DMS53 (cell line): Measurements from ENCODE around the gene LZTR1.
"Not testable (repeated sequence)": the region's sequence is repeated elsewhere in the genome, so short reads cannot be mapped to it uniquely, and the experiment has no call there.

Experiments
- DNase-seq: peaks from one replicate; lab custom pipeline; 2025; lab: John Stamatoyannopoulos, UW

LZTR1 gene

GRCh38 chr22:20981787-20982562 is at the start of gene LZTR1:
Gene LZTR1 (plus strand): TSS chr22:20982297. CDS start chr22:20982372, 75 bp downstream.
- DNase-seq: peak; percentile 72

- no peak for DNase-seq
Measured at GRCh38 chr22:20933910-20934309, 48.2 kb upstream of the LZTR1 start.

- not testable (repeated sequence) for DNase-seq
Measured at GRCh38 chr22:20935049-20935448, 47.0 kb upstream of the LZTR1 start.

GRCh38 chr22:20935780-20936539 is 46.1 kb upstream of the LZTR1 start:
- not testable (repeated sequence) for DNase-seq

- DNase-seq: peak; percentile 66
Measured at GRCh38 chr22:20937031-20937793, 44.9 kb upstream of the LZTR1 start.

GRCh38 chr22:20937794-20938671 is 44.1 kb upstream of the LZTR1 start:
- no peak for DNase-seq

- DNase-seq: not testable (repeated sequence)
Measured at GRCh38 chr22:20939457-20940185, 42.5 kb upstream of the LZTR1 start.

GRCh38 chr22:20940186-20940651 is 41.9 kb upstream of the LZTR1 start:
- DNase-seq: no peak

GRCh38 chr22:20940904-20941385 is 41.2 kb upstream of the LZTR1 start:
- no peak for DNase-seq

- not testable (repeated sequence) for DNase-seq
Measured at GRCh38 chr22:20942203-20942902, 39.7 kb upstream of the LZTR1 start.

GRCh38 chr22:20943104-20943933 is 38.8 kb upstream of the LZTR1 start:
- DNase-seq: no peak

GRCh38 chr22:20944042-20944441 is 38.1 kb upstream of the LZTR1 start:
- DNase-seq: no peak

- DNase-seq: peak; percentile 27
Measured at GRCh38 chr22:20945578-20945934, 36.5 kb upstream of the LZTR1 start.

- peak; percentile 40 for DNase-seq
Measured at GRCh38 chr22:20946080-20946986, 35.8 kb upstream of the LZTR1 start.

GRCh38 chr22:20946991-20947390 is 35.1 kb upstream of the LZTR1 start:
- DNase-seq: no peak

- DNase-seq: no peak
Measured at GRCh38 chr22:20948450-20948849, 33.6 kb upstream of the LZTR1 start.

GRCh38 chr22:20948989-20949388 is 33.1 kb upstream of the LZTR1 start:
- no peak for DNase-seq

GRCh38 chr22:20949698-20950183 is 32.4 kb upstream of the LZTR1 start:
- DNase-seq: no peak
